ENCODE data around the gene HSPB2.
"Not testable (repeated sequence)": the region's sequence is repeated elsewhere in the genome, so short reads cannot be mapped to it uniquely, and the experiment has no call there.

Gene HSPB2

DNA sequence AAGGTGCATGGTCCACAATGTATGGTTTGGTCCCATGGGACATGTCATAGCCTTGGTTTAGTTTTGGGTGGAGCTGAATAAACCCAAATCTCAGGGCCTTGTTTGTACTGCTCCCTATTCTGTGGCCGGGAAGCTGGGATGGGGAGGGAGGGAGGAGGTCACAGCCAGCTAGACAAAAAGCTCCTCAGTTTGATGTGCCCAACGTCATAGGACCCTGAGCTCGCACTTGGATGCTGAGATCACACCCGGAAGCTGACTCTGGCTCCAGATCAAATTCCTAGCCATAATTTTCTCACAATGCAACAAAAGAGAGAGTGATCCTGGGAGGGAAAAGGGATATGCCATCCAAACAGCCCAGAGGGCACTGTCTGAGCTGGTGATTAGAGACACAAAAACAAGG is 1.5 kb downstream of the HSPB2 start:
- DNase-seq = no peak

- DNase-seq = no peak
Measured at GRCh38 chr11:111916768-111917167, 4.2 kb downstream of the HSPB2 start.

DNA sequence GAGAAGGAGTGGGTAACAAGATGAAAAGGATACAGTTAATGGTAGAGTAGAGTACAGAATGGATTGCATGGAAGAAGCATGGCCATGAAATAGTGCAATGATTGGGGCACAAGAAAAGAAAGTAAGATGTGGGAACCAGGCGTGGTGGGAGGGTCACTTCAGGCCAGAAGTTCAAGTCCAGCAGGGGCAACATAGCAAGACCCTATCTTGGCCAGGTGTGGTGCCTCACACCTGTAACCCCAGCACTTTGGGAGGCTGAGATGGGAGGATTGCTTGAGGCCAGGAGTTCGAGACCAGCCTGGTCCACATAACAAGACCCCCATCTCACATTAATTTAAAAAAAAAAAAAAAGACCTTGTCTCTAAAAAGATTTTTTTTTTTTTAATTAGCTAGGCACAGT is 4.8 kb downstream of the HSPB2 start:
- no peak for DNase-seq

GRCh38 chr11:111917788-111918187 is 5.3 kb downstream of the HSPB2 start:
- no peak for DNase-seq

GRCh38 chr11:111918390-111919256 is 6.1 kb downstream of the HSPB2 start, which contains the start of gene C11orf52:
Gene C11orf52, plus strand, starts transcription at chr11:111918913. Its CDS starts 60 bp downstream, at chr11:111918973.
- DNase-seq = no peak

GRCh38 chr11:111920908-111921307 is 8.4 kb downstream of the HSPB2 start:
- DNase-seq = no peak

- no peak for DNase-seq
Measured at GRCh38 chr11:111921541-111922230, 9.2 kb downstream of the HSPB2 start.

DNA sequence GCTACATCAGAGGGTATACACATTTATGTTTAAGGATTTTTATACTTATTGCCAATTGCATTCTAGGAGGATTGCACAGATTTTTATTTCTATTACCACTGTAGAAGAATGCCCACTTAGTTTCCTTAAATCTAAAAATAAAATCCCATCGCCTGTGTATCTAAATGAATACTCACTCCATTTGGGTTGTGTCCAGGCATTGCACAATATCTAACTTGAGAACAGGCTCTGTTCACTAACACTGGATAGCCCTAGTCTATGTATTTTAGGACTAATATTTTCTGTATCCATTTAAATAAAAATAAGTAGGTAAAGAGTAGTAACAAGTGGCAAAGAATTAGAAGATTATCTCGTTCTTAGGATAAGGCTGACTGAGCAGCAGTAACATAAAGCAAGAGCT is 10.3 kb downstream of the HSPB2 start:
- no peak for DNase-seq

DNA sequence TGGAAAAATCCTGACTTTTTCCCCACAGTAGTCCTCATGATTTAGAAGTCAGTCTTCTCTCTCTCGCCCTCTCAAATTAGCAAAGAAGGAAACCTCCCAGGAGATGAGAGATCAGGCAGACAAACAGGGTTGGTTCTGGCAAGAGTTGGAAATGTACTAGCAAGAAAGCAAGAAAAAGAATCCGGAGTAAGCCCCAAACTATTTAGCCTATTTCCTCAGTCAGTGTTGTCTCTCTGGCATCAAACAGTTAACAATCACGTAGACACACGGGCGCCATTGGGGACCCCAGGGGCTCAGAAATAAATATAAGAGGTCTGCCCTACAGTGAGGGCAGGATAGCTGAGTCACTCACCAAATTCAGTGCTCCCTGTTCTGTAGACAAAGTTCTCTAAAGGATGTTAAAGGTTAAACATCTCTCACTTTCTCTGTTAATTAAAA is 10.8 kb downstream of the HSPB2 start:
- DNase-seq = no peak

DNA sequence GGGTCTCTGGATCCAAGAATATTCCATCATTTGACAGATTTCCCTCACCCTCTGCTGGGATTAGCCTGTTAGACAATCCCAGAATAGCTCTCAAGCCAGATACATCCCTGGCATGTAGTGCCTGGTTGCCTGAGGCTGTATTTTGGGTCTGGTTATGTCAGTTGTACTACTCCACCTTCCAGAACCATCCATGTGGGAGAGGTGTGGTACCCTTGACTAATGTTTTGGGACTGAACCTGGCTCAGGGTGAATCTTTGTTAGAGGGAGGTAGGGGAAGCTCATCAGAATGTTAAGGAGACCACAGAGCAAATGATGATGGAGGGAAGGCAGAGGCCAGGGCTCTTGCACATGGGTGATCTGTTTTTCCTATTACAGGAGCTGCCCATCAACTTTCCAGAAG is 11.4 kb downstream of the HSPB2 start:
- no peak for DNase-seq

DNA sequence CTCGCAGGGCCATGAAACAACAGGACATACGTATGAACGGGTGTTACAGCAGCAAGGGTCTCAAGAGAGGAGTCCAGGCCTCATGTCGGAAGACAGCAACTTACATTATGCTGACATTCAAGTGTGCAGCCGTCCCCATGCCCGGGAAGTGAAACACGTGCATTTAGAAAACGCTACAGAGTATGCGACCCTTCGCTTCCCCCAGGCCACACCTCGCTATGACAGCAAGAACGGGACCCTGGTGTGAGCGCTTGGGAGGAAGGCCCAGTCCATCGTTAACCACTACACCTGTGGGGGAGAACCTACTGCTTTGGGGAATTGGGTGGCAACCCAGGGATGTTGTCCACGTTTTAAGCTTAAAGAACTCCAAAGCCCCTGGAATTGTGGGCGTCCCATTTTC is 13.4 kb downstream of the HSPB2 start:
- no peak for DNase-seq

GRCh38 chr11:111926505-111927391 is 14.2 kb downstream of the HSPB2 start:
- peak; percentile 92 for DNase-seq

DNA sequence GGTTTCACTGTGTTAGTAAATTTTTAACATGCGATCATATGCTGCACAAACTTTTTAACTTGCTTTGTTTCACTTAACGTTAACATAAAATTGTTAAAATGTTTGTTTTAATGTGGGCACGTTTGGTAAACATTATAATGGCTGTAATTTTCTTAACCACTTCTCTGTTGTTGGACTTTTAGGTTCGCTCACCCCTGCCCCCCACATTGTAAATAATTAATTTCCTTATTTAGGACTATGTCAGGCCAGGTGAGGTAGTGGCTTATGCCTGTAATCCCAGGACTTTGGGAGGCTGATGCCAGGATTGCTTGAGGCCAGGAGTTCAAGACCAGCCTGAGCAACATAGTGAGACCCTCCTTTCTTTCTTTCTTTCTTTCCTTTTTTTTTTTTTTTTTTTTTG is 17.9 kb downstream of the HSPB2 start:
- no peak for DNase-seq

- DNase-seq = no peak
Measured at GRCh38 chr11:111932611-111932950, 20.0 kb downstream of the HSPB2 start.

- not testable (repeated sequence) for DNase-seq
Measured at GRCh38 chr11:111933176-111933575, 20.6 kb downstream of the HSPB2 start.

DNA sequence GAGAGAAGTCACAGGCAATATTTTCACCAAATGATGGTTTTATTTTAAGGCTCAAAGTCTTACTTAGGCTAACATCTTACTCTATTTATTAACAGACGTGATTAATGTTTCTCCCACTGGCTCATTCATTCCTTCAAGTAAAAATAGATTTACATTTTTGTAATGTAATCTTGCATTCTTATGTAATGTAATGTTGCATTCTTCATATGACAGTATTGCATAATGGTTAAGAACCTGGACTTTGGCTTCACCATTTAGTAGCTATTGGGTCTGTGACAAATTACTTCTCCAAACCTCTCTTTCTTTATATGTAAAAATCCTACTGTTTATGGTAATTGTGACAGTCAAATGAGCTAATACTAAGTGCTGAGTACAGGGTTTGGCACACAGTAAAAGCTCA is 21.3 kb downstream of the HSPB2 start:
- DNase-seq = no peak

- DNase-seq = no peak
Measured at GRCh38 chr11:111934306-111934705, 21.8 kb downstream of the HSPB2 start.

DNA sequence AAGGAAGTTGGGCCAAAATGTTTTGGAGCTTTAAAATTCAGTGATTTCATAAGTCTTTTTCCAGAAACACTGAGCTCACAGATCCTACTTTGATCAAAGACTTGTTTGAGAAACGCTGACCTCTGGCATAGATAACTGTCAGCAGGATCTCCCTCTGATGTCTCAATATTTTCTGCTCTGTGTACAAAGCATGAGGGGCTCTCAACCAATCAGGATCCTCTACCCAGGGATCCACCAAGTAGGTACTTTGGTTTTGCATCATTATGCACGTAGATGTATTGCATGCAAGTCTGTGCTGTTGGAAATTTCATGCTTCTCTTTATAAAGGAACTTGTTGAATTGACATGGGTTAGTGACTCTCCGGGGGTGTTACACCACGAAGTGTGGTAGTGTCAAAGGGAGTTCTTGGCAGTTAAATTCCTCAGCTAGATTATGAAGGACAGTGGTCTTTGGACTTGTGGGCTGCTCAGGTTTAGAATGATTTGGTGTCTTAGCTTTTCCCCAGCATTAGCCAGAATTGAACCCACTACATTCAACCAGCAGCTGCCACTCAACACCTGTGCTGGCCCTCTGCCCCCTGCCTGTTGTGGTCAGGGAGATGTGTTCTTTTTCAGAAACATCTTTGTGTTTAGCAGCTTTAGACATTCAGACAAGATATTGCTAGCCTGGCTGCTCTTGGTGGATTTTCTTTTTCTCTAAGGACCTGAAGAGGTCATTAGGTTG is 22.9 kb downstream of the HSPB2 start:
- DNase-seq = no peak

DNA sequence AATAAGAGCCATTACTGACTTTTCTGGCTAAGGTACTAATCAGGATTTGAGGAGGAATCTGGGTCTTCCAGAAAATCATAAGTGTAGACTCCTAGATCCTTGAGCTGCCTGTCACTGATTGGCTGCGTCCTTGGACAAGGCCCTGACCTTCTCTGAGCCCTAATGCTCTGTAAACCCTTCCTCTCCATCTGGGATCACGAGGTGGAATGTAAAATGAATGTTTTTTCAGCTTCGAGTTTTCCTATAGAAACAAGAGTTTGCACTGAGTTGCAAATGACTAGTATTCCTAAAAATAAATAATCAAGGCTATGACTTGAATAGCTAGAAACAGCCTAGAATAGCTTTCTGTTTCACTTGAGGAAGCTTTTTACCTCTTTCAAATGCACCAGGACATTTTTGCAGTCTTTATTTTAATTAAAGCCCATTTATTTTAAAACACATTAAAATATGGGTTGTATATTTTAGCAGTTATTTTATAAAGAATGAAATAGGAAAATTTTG is 23.6 kb downstream of the HSPB2 start:
- DNase-seq = no peak

DNA sequence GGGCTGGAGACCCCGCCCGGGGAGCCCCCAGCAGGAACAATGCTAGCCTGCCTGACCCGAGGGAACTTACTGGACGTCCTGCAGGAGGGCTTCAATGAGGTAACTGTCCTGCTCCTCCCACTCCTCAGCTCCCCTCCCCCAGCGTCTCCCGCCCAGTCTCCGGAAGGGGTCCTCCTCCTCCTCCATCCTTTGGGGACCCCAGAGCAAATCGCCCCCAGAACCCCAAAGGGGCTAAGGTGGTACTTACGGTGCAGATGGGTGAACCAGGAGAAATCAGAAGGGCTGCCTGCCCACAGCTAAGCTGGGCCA is 24.9 kb downstream of the HSPB2 start:
- DNase-seq = no peak

DNA sequence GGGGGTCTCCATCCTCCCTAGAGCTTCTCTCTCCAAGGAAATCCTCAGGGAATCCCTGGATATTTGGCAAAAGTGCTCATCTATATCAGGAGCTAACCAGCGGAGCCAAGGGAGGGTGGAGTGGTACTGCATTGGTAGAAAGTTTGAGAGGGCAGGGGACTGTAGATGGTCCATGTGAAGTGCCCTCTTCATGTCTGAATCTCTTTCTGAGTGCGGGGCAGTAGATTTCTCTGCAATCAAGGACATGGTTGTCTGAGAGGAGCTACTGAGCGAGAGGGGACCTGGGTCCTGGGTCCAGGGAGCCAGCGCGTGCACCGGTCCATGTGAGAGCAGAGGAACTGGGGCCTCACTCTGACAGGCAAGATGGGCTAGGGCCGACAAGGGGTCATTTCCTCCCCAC is 25.3 kb downstream of the HSPB2 start:
- DNase-seq = no peak

DNA sequence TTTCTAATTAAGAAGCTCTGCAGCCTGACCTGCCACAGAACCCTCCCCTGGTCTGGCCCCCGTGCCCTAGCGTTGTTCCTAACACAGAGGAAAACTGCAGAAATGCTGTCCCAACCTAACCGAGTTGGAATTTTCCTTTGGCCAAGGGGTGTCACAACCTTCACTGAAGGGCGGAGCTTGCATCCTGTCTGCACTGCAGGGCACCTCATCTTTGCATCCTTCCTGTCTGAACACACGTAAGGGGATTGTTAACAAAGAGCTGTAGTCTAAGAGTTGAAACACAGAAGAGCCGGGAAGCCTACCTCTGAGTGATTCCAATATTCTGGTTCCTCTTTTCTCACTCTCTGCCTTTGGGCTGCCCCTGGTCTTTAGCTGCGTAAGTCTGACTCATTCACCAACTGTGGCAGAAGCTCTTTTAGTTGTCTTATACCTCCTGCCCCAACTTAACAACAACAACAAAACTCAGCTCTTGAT is 26.2 kb downstream of the HSPB2 start:
- no peak for DNase-seq
